K562 (cell line): Measurements from ENCODE around the gene SNRPD2. TPM values are rescaled to one million over a fixed set of nuclear protein-coding genes. Genes with fewer than 3 reads are reported as not detected.
A peak's percentile ranks its signal among the peaks of the same experiment; 100 is the strongest.

ENCODE experiments used
- BDP1 ChIP-seq: IDR thresholded peaks from 3 replicates; pipeline ENCODE4 v1.6.1; 2011; ENCODE audit not compliant: insufficient read length, insufficient read depth
- CHAMP1 ChIP-seq: fragments of 450-650 bp; IDR thresholded peaks from 2 replicates; pipeline ENCODE4 v1.6.1; 2016; ENCODE audit warnings: mild to moderate bottlenecking
- EHMT2 ChIP-seq: fragments of 450-650 bp; IDR thresholded peaks from 2 replicates; pipeline ENCODE4 v1.6.1; 2018; ENCODE audit warnings: antibody characterized with exemption
- FOXO4 ChIP-seq: fragments of 450-650 bp; formaldehyde crosslinking; IDR thresholded peaks from 2 replicates; pipeline ENCODE4 v1.4.0; 2020; ENCODE audit warnings: mild to moderate bottlenecking, moderate library complexity
- HMBOX1 ChIP-seq: sonication (generic); IDR thresholded peaks from 2 replicates; pipeline ENCODE4 v1.6.1; 2016
- ID3 ChIP-seq, 2 experiments: fragments of 250-450 bp in 1 of 2; fragments of 450-650 bp in 1 of 2; sonication (Bioruptor Pico) in 1 of 2; IDR thresholded peaks; 2 replicates each; pipeline versions ENCODE4 v1.6.1 to v1.8.0; 2016 to 2021; ENCODE audit warnings: mild to moderate bottlenecking in 2 of 2, moderate library complexity in 2 of 2, missing compliant biosample characterization in 1 of 2, missing genetic modification characterization in 1 of 2
- IRF1 ChIP-seq: sonication (generic); formaldehyde crosslinking; IDR thresholded peaks from 2 replicates; pipeline ENCODE4 v1.8.0; 2022; ENCODE audit warnings: missing genetic modification reagents, mild to moderate bottlenecking, borderline replicate concordance
- MAX ChIP-seq: sonication (generic); formaldehyde crosslinking; IDR thresholded peaks from 2 replicates; pipeline ENCODE4 v1.9.0; 2022; ENCODE audit warnings: mild to moderate bottlenecking, missing genetic modification reagents
- NR3C1 ChIP-seq: sonication (generic); formaldehyde crosslinking; IDR thresholded peaks from 2 replicates; pipeline ENCODE4 v1.8.1; 2022; ENCODE audit warnings: missing genetic modification reagents
- POLR3A ChIP-seq: IDR thresholded peaks from 2 replicates; pipeline ENCODE4 v1.6.1; 2011; ENCODE audit warnings: borderline replicate concordance, mild to moderate bottlenecking, moderate library complexity; ENCODE audit not compliant: insufficient read length, insufficient read depth; ENCODE audit errors: extremely low read depth
- SRSF9 ChIP-seq: fragments of 200-400 bp; formaldehyde crosslinking; IDR thresholded peaks from 2 replicates; pipeline ENCODE4 v1.6.1; 2017; ENCODE audit warnings: low read depth, low read length, borderline replicate concordance
- TCF3 ChIP-seq: sonication (generic); formaldehyde crosslinking; IDR thresholded peaks from 2 replicates; pipeline ENCODE4 v1.4.0; 2020; ENCODE audit warnings: mild to moderate bottlenecking, missing genetic modification reagents
- TFAM ChIP-seq: fragments of 250-450 bp; sonication (Bioruptor Pico); conservative IDR thresholded peaks from 2 replicates; pipeline ENCODE4 v1.5.0; 2021; ENCODE audit warnings: mild to moderate bottlenecking, moderate library complexity
- ZFP30 ChIP-seq: fragments of 250-450 bp; sonication (Bioruptor Pico); IDR thresholded peaks from 2 replicates; pipeline ENCODE4 v1.8.0; 2022; ENCODE audit warnings: moderate library complexity, mild to moderate bottlenecking, inconsistent platforms, borderline replicate concordance
- ZNF217 ChIP-seq: sonication (generic); formaldehyde crosslinking; IDR thresholded peaks from 2 replicates; pipeline ENCODE4 v1.8.0; 2022; ENCODE audit warnings: mild to moderate bottlenecking, missing genetic modification reagents
- ZNF398 ChIP-seq: fragments of 250-450 bp; sonication (Bioruptor Pico); IDR thresholded peaks from 2 replicates; pipeline ENCODE4 v1.8.0; 2021; ENCODE audit warnings: moderate library complexity, mild to moderate bottlenecking, inconsistent platforms
- ZNF830 ChIP-seq: fragments of 250-450 bp; sonication (Bioruptor Pico); IDR thresholded peaks from 2 replicates; pipeline ENCODE4 v1.5.0; 2021; ENCODE audit warnings: mild to moderate bottlenecking
- polyA plus RNA-seq, 8 experiments: library from polyadenylated mRNA; depleted of rRNA in 4 of 8; stranded (reverse) in 5 of 8; unstranded in 3 of 8; fragments of >200 nt; fragmentation: Nextera tagmentation in 2 of 8; fragmentation: Illumina TruSeq in 1 of 8; extraction: Ambion mirVana in 2 of 8; extraction: Trizol in 1 of 8; gene quantifications; 2 replicates each; pipeline versions ENCODE4 v1.2.1 to v1.2.3, GENCODE V29; 2011 to 2014; ENCODE audit warnings: inconsistent platforms in 1 of 8, missing spikeins in 1 of 8
- total RNA-seq, 7 experiments: library from RNA; depleted of rRNA in 6 of 7; stranded (reverse); fragments of >200 nt in 6 of 7; fragmentation: Illumina TruSeq in 2 of 7; extraction: Trizol in 2 of 7; gene quantifications; 2 replicates each; pipeline versions ENCODE4 v1.2.1 to v1.2.3, GENCODE V29; 2011 to 2021; ENCODE audit warnings: low replicate concordance in 1 of 7

SNRPD2 gene
- total and polyA plus RNA-seq, 9 of the 15 experiments (the other 6 are each of a cell fraction or from before 2014, with no cell fraction given), result 728 to 4,411 (median 1,029) TPM

GRCh38 chr19:45730368-45731288 lies 38.9 kb upstream of the SNRPD2 start, which contains the start of gene FBXO46 (continued):
- no peak for TF ChIP-seq NR3C1 (CRISPR knock-in tag)
- TF ChIP-seq CHAMP1, result no peak
- TF ChIP-seq SRSF9, result no peak
- TF ChIP-seq ZNF830 (CRISPR knock-in tag), result no peak
- no peak; the same call in none of the 2 replicates for TF ChIP-seq MAX (CRISPR knock-in tag)
- TF ChIP-seq TFAM, result no peak
- TF ChIP-seq IRF1, result no peak
- no peak for TF ChIP-seq ZNF217 (CRISPR knock-in tag)
- TF ChIP-seq ZNF398 (CRISPR knock-in tag), result no peak
- TF ChIP-seq ZFP30 (CRISPR knock-in tag), result no peak
- TF ChIP-seq TCF3 (CRISPR knock-in tag), result no peak
- TF ChIP-seq FOXO4 (CRISPR knock-in tag), result no peak
- TF ChIP-seq BDP1, result no peak
- no peak for TF ChIP-seq ID3 (CRISPR knock-in tag; IDR thresholded peaks at IDR 0.05)
- TF ChIP-seq ID3 (tag; IDR thresholded peaks at IDR 0.05), result peak; percentile 47; the same call in 1 of the 2 replicates
- TF ChIP-seq POLR3A, result no peak
- no peak for TF ChIP-seq HMBOX1
- no peak; the same call in 1 of the 2 replicates for TF ChIP-seq EHMT2
